ENCODE measurements around the gene DGUOK. TPM values are rescaled to one million over a fixed set of nuclear protein-coding genes. Genes with fewer than 3 reads are reported as not detected.

The DGUOK gene
- total RNA-seq, 4 donors from 2014 or later = 24.2 to 44.5 (median 39.7) TPM

DNA sequence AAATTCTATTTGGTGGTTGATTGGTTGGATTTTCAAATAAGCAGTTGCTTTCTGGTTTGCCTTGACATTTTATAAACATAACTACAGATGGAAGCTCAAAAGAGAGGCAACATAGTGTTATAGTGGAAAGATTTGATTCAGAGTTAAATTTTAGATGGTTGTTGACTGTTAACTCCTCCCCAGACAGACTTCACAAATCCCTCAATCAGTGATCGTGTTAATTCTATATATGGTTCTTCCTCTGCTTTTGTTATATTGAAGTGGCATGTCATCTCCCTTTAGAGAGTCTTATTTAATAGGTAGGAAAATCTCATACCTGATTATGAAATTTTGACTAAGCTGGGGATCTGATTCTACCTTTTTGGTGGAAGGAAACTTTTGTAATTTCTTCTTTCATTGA, 19.5 kb downstream of the DGUOK start:
- Histone ChIP-seq H3K27me3 (no peaks in the 10 kb centered on the region), H3K4me1 (peaks cover 0 to 4% (median 2%) of the 10 kb centered on the region in 4 donors), H3K9me3 (no peaks in the 10 kb centered on the region), H3K27ac (no peak overlapping the region), H3K36me3 (peaks cover 0 to 60% (median 0%) of the 10 kb centered on the region in 3 donors), H3K4me3 (no peak overlapping the region)
- DNase-seq = no peak
- TF ChIP-seq, protein P1, sequence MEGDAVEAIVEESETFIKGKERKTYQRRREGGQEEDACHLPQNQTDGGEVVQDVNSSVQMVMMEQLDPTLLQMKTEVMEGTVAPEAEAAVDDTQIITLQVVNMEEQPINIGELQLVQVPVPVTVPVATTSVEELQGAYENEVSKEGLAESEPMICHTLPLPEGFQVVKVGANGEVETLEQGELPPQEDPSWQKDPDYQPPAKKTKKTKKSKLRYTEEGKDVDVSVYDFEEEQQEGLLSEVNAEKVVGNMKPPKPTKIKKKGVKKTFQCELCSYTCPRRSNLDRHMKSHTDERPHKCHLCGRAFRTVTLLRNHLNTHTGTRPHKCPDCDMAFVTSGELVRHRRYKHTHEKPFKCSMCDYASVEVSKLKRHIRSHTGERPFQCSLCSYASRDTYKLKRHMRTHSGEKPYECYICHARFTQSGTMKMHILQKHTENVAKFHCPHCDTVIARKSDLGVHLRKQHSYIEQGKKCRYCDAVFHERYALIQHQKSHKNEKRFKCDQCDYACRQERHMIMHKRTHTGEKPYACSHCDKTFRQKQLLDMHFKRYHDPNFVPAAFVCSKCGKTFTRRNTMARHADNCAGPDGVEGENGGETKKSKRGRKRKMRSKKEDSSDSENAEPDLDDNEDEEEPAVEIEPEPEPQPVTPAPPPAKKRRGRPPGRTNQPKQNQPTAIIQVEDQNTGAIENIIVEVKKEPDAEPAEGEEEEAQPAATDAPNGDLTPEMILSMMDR (IDR thresholded peaks at IDR 0.05) = no peak
- TF ChIP-seq POLR2A (IDR thresholded peaks at IDR 0.05) = no peak

DNA sequence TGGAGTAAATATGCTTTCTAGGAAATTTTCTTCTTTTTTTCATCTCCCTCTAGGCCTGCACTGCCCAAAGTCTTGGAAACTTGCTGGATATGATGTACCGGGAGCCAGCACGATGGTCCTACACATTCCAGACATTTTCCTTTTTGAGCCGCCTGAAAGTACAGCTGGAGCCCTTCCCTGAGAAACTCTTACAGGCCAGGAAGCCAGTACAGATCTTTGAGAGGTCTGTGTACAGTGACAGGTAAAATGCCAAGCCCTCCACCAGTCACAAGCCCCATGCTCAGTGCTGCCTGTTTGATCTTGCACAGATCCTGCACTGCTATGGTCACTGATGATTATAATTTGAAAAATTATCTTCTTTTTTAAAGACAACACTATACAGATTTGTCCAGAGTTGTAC, 20.0 kb downstream of the DGUOK start:
- Histone ChIP-seq H3K27ac (no peak overlapping the region), H3K4me3 (no peak overlapping the region), H3K9me3 (no peaks in the 10 kb centered on the region), H3K4me1 (peaks cover 0 to 4% (median 2%) of the 10 kb centered on the region in 4 donors), H3K36me3 (peaks cover 0 to 61% (median 0%) of the 10 kb centered on the region in 3 donors), H3K27me3 (no peaks in the 10 kb centered on the region)
- no peak for DNase-seq
- TF ChIP-seq, protein P1 (IDR thresholded peaks at IDR 0.05) = no peak
- no peak for TF ChIP-seq POLR2A (IDR thresholded peaks at IDR 0.05)

DNA sequence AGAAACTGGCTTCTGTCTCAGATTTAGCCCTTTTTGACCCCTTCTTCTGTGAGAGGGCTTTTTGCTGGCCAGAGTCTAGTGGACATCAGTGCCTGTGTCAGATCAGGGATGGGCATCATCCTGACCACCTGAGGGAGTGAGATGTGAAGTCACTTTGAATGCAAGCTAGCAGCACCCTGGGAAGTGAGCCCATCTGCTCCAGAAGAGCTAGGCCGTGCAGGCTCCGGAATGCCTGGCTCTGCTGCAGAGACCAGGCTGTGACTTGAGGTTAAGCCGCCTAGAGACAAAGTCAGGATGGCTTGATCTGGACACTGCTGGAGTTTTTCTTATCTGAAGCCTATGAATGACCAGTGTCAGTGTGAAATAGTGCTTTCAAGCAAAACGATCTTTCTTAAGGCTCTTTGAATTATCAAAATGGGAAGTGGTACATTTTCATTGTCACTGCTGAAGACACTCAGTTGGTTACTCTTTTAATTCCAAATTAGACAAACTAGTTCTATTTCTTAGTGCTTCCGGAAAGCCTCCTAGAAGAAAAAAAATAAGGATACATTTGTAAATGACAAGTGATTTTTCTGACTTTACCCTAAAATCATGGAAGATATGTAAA, 20.8 kb downstream of the DGUOK start:
- TF ChIP-seq POLR2A (IDR thresholded peaks at IDR 0.05) = no peak
- TF ChIP-seq, protein P1 (IDR thresholded peaks at IDR 0.05) = no peak
- Histone ChIP-seq H3K27ac (no peak overlapping the region), H3K4me3 (no peak overlapping the region), H3K27me3 (no peaks in the 10 kb centered on the region), H3K36me3 (peaks cover 0 to 66% (median 0%) of the 10 kb centered on the region in 3 donors), H3K4me1 (peaks cover 0 to 4% (median 2%) of the 10 kb centered on the region in 4 donors), H3K9me3 (no peaks in the 10 kb centered on the region)
- no peak for DNase-seq

DNA sequence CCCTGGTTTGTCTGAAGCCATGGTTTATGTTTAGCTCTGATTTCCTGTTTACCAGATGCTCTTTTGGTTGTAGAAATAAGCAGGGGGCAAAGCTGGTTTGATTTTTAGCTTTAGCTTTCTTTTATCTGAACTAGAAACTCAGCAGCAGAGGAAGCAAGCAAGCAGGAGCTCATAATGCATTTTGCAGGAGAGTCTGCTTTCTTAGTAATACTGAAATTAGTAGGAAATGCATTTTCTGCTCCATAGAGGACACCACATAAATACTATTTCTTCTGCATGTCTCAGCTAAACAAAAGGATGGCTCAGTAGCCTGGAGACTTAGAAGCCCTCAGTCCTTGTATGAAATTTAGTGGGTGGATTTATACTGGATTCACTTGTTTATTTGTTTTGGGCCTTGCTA, 23.1 kb downstream of the DGUOK start:
- no peaks in the 10 kb centered on the region for H3K27me3 ChIP-seq
- no peak for DNase-seq
- no peak for TF ChIP-seq POLR2A (IDR thresholded peaks at IDR 0.05)
- TF ChIP-seq, protein P1 (IDR thresholded peaks at IDR 0.05) = no peak
- peaks cover 0 to 4% (median 2%) of the 10 kb centered on the region in 4 donors for H3K4me1 ChIP-seq
- H3K36me3 ChIP-seq = peaks cover 0 to 69% (median 0%) of the 10 kb centered on the region in 3 donors
- no peak overlapping the region for H3K27ac ChIP-seq
- H3K9me3 ChIP-seq = no peaks in the 10 kb centered on the region
- H3K4me3 ChIP-seq = no peak overlapping the region

DNA sequence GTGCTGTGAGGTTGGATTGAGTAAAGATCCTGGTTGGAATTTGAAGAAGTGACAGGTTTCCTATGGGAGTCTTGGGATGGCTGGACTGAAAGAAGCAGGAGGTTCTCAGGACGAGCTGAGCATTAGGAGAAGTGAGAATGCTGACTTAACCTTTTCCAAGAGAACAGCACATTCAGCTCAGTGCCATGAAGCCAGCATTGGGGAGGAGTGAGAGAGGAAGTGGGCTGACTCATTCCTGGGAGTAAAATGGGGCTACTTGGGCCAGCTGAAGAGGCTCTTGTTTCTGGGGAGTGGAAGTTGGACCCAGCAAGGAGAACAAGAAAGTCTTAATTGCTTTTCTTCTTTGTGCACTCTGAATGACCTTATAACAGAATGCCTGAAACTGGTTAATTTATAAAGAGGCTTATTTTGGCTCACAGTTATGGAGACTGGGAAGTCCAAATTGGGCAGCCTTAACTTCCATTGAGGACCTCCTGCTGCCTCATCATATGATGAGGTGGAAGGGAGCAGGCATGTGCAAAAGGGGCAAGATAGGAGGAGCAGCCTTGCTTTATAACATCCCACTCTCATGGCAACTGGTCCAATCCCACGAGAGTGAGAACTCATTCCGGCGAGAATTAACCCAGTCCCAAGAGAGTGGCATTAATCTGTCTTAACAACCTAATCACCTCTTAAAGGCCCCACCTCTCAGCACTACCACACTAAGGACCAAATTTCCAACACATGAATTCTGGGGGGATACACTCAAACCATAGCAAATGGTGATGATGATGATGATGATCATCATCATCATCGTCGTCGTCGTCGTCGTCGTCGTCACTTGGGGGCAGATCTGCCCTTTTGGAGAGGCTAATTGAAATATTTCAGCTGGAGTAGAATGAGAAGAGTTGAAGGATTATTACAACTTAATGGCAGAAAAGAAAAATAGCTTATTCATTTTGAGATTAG, 26.1 kb downstream of the DGUOK start:
- Histone ChIP-seq H3K4me3 (no peak overlapping the region), H3K36me3 (peaks cover 0 to 79% (median 0%) of the 10 kb centered on the region in 3 donors), H3K9me3 (no peaks in the 10 kb centered on the region), H3K27ac (no peak overlapping the region), H3K4me1 (peaks cover 0 to 4% (median 2%) of the 10 kb centered on the region in 4 donors), H3K27me3 (no peaks in the 10 kb centered on the region)
- TF ChIP-seq, protein P1 (IDR thresholded peaks at IDR 0.05) = no peak
- TF ChIP-seq POLR2A (IDR thresholded peaks at IDR 0.05) = no peak
- no peak for DNase-seq
